ENCODE measurements around the gene TSPO2. TPM values are rescaled to one million over a fixed set of nuclear protein-coding genes. Genes with fewer than 3 reads are reported as not detected.

TSPO2 gene
- total and polyA plus RNA-seq, 9 of the 15 experiments (the other 6 are each of a cell fraction or from before 2014, with no cell fraction given), result not detected

DNA sequence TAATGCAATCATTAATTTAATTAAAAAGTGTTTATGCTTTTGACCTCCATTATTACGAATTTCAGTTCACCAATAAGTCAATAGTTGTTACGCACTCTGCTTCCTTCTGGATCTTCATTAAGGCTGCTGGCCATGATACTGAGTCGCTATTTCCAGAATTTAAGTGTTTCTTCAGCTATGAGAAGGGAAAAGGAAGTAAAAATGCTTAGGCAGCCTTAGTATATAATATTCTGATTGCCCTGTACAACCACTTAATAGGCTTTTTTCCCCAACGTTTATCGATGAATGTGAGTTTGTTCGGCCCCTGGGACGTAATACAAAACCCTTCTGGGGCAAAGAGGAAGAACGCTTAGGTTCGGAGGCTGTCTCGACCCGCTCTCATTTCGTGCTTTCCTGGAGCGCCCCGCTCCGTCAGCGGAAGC, 29.2 kb downstream of the TSPO2 start (continued):
- TF ChIP-seq SMARCA5 (IDR thresholded peaks at IDR 0.05) (no peak), CREM (IDR thresholded peaks at IDR 0.05; ENCODE audit: low read depth) (peak; percentile 72), GTF2E2 (tag; IDR thresholded peaks at IDR 0.05) (peak; percentile 90; the same call in 1 of the 2 replicates), ETV5 (CRISPR knock-in tag; IDR thresholded peaks at IDR 0.05; ENCODE audit: low read depth) (peak; percentile 52; the same call in 1 of the 2 replicates), TAF1 (IDR thresholded peaks at IDR 0.05; ENCODE audit: control insufficient read depth, extremely low read depth, insufficient read depth, low read length, severe bottlenecking) (peak; percentile 83), SMARCE1 (IDR thresholded peaks at IDR 0.05) (0 out of 2 replicates have a peak, but pooled peaks have one; percentile 49), ZNF436 (CRISPR knock-in tag; IDR thresholded peaks at IDR 0.05) (0 out of 2 replicates have a peak, but pooled peaks have one; percentile 45), POLR2AphosphoS5 (IDR thresholded peaks at IDR 0.05; ENCODE audit: control insufficient read depth, insufficient read depth, low read depth, low read length) (peak; percentile 88)
- TF ChIP-seq, protein P1, sequence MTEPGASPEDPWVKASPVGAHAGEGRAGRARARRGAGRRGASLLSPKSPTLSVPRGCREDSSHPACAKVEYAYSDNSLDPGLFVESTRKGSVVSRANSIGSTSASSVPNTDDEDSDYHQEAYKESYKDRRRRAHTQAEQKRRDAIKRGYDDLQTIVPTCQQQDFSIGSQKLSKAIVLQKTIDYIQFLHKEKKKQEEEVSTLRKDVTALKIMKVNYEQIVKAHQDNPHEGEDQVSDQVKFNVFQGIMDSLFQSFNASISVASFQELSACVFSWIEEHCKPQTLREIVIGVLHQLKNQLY (CRISPR knock-in tag; conservative IDR thresholded peaks at IDR 0.05), result 0 out of 4 replicates have a peak, but pooled peaks of 1 of the 2 experiments have one; percentile 1
- TF ChIP-seq, protein P2, sequence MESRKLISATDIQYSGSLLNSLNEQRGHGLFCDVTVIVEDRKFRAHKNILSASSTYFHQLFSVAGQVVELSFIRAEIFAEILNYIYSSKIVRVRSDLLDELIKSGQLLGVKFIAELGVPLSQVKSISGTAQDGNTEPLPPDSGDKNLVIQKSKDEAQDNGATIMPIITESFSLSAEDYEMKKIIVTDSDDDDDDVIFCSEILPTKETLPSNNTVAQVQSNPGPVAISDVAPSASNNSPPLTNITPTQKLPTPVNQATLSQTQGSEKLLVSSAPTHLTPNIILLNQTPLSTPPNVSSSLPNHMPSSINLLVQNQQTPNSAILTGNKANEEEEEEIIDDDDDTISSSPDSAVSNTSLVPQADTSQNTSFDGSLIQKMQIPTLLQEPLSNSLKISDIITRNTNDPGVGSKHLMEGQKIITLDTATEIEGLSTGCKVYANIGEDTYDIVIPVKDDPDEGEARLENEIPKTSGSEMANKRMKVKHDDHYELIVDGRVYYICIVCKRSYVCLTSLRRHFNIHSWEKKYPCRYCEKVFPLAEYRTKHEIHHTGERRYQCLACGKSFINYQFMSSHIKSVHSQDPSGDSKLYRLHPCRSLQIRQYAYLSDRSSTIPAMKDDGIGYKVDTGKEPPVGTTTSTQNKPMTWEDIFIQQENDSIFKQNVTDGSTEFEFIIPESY (CRISPR knock-in tag; IDR thresholded peaks at IDR 0.05), result no peak
- TF ChIP-seq, protein P3, sequence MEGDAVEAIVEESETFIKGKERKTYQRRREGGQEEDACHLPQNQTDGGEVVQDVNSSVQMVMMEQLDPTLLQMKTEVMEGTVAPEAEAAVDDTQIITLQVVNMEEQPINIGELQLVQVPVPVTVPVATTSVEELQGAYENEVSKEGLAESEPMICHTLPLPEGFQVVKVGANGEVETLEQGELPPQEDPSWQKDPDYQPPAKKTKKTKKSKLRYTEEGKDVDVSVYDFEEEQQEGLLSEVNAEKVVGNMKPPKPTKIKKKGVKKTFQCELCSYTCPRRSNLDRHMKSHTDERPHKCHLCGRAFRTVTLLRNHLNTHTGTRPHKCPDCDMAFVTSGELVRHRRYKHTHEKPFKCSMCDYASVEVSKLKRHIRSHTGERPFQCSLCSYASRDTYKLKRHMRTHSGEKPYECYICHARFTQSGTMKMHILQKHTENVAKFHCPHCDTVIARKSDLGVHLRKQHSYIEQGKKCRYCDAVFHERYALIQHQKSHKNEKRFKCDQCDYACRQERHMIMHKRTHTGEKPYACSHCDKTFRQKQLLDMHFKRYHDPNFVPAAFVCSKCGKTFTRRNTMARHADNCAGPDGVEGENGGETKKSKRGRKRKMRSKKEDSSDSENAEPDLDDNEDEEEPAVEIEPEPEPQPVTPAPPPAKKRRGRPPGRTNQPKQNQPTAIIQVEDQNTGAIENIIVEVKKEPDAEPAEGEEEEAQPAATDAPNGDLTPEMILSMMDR (IDR thresholded peaks at IDR 0.05 in 2 of 3, conservative IDR thresholded peaks at IDR 0.05 in 1 of 3; ENCODE audit: insufficient read depth in 2 of 3, low read depth in 1 of 3, low read length in 3 of 3), result peak in 2 of 3 experiments; percentile 29 to 42; a peak in 3 of 6 replicates

Data from K562 (cell line).